ENCODE measurements around the gene VPS37B. TPM values are rescaled to one million over a fixed set of nuclear protein-coding genes. Genes with fewer than 3 reads are reported as not detected.

VPS37B gene
- total and polyA plus RNA-seq, 2 of the 8 experiments (the other 6 are each of a cell fraction or from before 2014, with no cell fraction given): 11.9 to 15.7 TPM

- H3K56ac ChIP-seq (replicated peaks; ENCODE audit: insufficient read length, low read depth, low read length): no peak overlapping the region
- no peaks in the 10 kb centered on the region for H3K79me2 ChIP-seq (ENCODE audit: control insufficient read depth in 1 of 2, insufficient read depth in 2 of 2, low read length in 2 of 2)
- no peak overlapping the region for H4K5ac ChIP-seq (ENCODE audit: insufficient read length, low read depth, low read length)
- H3K18ac ChIP-seq (ENCODE audit: extremely low read depth, low read length): no peak overlapping the region
- H3K4me2 ChIP-seq (ENCODE audit: insufficient read depth in 1 of 2, low read depth in 2 of 2, low read length in 2 of 2): no peak overlapping the region
- H3K79me1 ChIP-seq (ENCODE audit: low read depth, low read length): peaks cover 6% of the 10 kb centered on the region
- 84% methylated on average over 21 of the region's 27 CpGs; no CpG with 5 or more reads in 1 of the 2 experiments for WGBS, 2 experiments (ENCODE audit: extremely low coverage in 1 of 2, insufficient coverage in 1 of 2, insufficient read length in 1 of 2, insufficient replicate concordance in 2 of 2, low coverage in 1 of 2, low lambda C conversion rate in 2 of 2, missing lambda C conversion rate in 1 of 2)
- no peak overlapping the region for H2BK5ac ChIP-seq (ENCODE audit: low read depth, low read length)
- H2AK5ac ChIP-seq (ENCODE audit: low read depth, low read length): no peak overlapping the region
- no peak overlapping the region for H2BK15ac ChIP-seq (ENCODE audit: low read length)
- no peak overlapping the region for H4K91ac ChIP-seq (replicated peaks; ENCODE audit: insufficient read length, low read length)
- no peak overlapping the region for H3K14ac ChIP-seq (ENCODE audit: insufficient read length)
- no peaks in the 10 kb centered on the region for H3K36me3 ChIP-seq (ENCODE audit: control insufficient read depth in 2 of 4, insufficient read depth in 4 of 4, low read length in 3 of 4)
- no peak for DNase-seq (ENCODE audit: low read depth in 1 of 2, low spot score in 2 of 2)
- peaks cover 0 to 14% (median 7%) of the 10 kb centered on the region in 4 experiments; a peak in 6 of 7 replicates for H3K4me1 ChIP-seq (replicated peaks in 1 of 4; ENCODE audit: control insufficient read depth in 3 of 4, insufficient read depth in 4 of 4, low read length in 3 of 4)
- CTCF ChIA-PET (ENCODE audit: partially characterized antibody): interaction anchor here (0.6 to 11.4 kb wide), 8 partner anchors 12 to 280 kb away, joined by 4 to 129 read pairs (median 6); no protein-coding TSS in a partner anchor
- H3K27me3 ChIP-seq (replicated peaks in 1 of 4; ENCODE audit: control insufficient read depth in 3 of 4, extremely low read depth in 1 of 4, insufficient read depth in 3 of 4, low read length in 3 of 4): no peaks in the 10 kb centered on the region
- H2BK12ac ChIP-seq (ENCODE audit: low read depth, low read length): no peak overlapping the region
- no peak overlapping the region for H3K9ac ChIP-seq (replicated peaks in 1 of 4; ENCODE audit: extremely low read depth in 1 of 4, low read depth in 3 of 4, low read length in 3 of 4)
- H2BK20ac ChIP-seq (ENCODE audit: low read length): no peak overlapping the region
- H3K23ac ChIP-seq (ENCODE audit: insufficient read length): no peak overlapping the region
- no peaks in the 10 kb centered on the region for H3K23me2 ChIP-seq (ENCODE audit: low read depth, low read length)
- no peak for FAIRE-seq
- no peaks in the 10 kb centered on the region for H3K9me3 ChIP-seq (ENCODE audit: insufficient read depth in 2 of 2, low read depth in 1 of 2, low read length in 1 of 2)
- H2BK120ac ChIP-seq (replicated peaks; ENCODE audit: low read depth, low read length): no peak overlapping the region
- peaks cover 8 to 9% of the 10 kb centered on the region in 2 experiments for H4K20me1 ChIP-seq (replicated peaks in 1 of 2; ENCODE audit: control insufficient read depth in 1 of 2, insufficient read depth in 2 of 2, low read length in 2 of 2)
- no peak overlapping the region for H3K4ac ChIP-seq (replicated peaks; ENCODE audit: insufficient read length, low read depth, low read length)
- peak overlapping the region; percentile 71; the same call in 1 of the 2 replicates for H4K8ac ChIP-seq (ENCODE audit: extremely low read depth, insufficient read depth, low read length)
- H3K4me3 ChIP-seq (ENCODE audit: extremely low read depth in 1 of 4, insufficient read depth in 2 of 4, low read depth in 3 of 4, low read length in 4 of 4): no peak overlapping the region
- POLR2A ChIA-PET (ENCODE audit: partially characterized antibody): interaction anchor here (0.6 to 1.5 kb wide), 5 partner anchors 13 to 860 kb away, joined by 3 to 7 read pairs (median 4); partner anchors contain the start of gene ARL6IP4
- no peak overlapping the region for H2AFZ ChIP-seq (ENCODE audit: low read length)
- H3K27ac ChIP-seq (ENCODE audit: low read depth, low read length): no peak overlapping the region
- no peak for TF ChIP-seq SAP30 (IDR thresholded peaks at IDR 0.05; ENCODE audit: insufficient read depth, insufficient replicate concordance, low read length)
- no peak for TF ChIP-seq ZNF274 (IDR thresholded peaks at IDR 0.05; ENCODE audit: borderline replicate concordance, extremely low read depth, low read length)
- TF ChIP-seq POU5F1 (IDR thresholded peaks at IDR 0.05; ENCODE audit: low read depth, low read length): no peak
- TF ChIP-seq SP1 (IDR thresholded peaks at IDR 0.05; ENCODE audit: low read depth, low read length): no peak
- TF ChIP-seq SIN3A (conservative IDR thresholded peaks at IDR 0.05 in 1 of 2, IDR thresholded peaks at IDR 0.05 in 1 of 2; ENCODE audit: low read depth in 1 of 2, low read length in 2 of 2): no peak
- no peak for TF ChIP-seq JUN (IDR thresholded peaks at IDR 0.05; ENCODE audit: low read depth, low read length)
- TF ChIP-seq TAF7 (optimal IDR thresholded peaks at IDR 0.05; ENCODE audit: borderline replicate concordance, low read depth, low read length): no peak
- TF ChIP-seq CBX8 (IDR thresholded peaks at IDR 0.05; ENCODE audit: borderline replicate concordance, low read depth, low read length): no peak
- TF ChIP-seq CTBP2 (IDR thresholded peaks at IDR 0.05; ENCODE audit: borderline replicate concordance, insufficient read depth, insufficient read length, low read length): no peak
- TF ChIP-seq SRF (IDR thresholded peaks at IDR 0.05; ENCODE audit: low read depth, low read length): no peak
- no peak for TF ChIP-seq SIX5 (IDR thresholded peaks at IDR 0.05; ENCODE audit: low read depth, low read length)
- no peak for TF ChIP-seq EGR1 (IDR thresholded peaks at IDR 0.05; ENCODE audit: borderline replicate concordance, low read depth, low read length)
These were observed 49.1 kb downstream of the VPS37B start for GRCh38 chr12:122846622-122847515.

All from H1 (cell line).